WERI-Rb-1 (cell line): ENCODE data around the gene USP24.

Experiments
- DNase-seq: peaks from one replicate; pipeline ENCODE4 v3.0.0-alpha.2; 2020
- H3K27ac ChIP-seq: fragments of 250-450 bp; sonication (Bioruptor Pico); 2 replicates; pipeline ENCODE4 v1.5.1; 2020; ENCODE audit warnings: mild to moderate bottlenecking, moderate library complexity
- H3K27me3 ChIP-seq: fragments of 250-450 bp; sonication (Bioruptor Pico); 2 replicates; pipeline ENCODE4 v1.5.1; 2021; ENCODE audit warnings: mild to moderate bottlenecking, low read depth, moderate library complexity; ENCODE audit not compliant: insufficient read depth, severe bottlenecking
- H3K36me3 ChIP-seq: fragments of 250-450 bp; sonication (Bioruptor Pico); 2 replicates; pipeline ENCODE4 v1.5.1; 2020; ENCODE audit warnings: mild to moderate bottlenecking, moderate library complexity
- H3K4me3 ChIP-seq: 2 replicates; pipeline ENCODE4 v1.5.1; 2011; ENCODE audit warnings: low read depth, mild to moderate bottlenecking, control low read depth, low read length
- H3K9me3 ChIP-seq: fragments of 250-450 bp; sonication (Bioruptor Pico); 2 replicates; pipeline ENCODE4 v1.5.1; 2021; ENCODE audit warnings: mild to moderate bottlenecking, moderate library complexity; ENCODE audit not compliant: severe bottlenecking
- TF ChIP-seq, protein P1 (sequence below): IDR thresholded peaks from 2 replicates; pipeline ENCODE4 v1.5.1; 2011; ENCODE audit warnings: low read depth, mild to moderate bottlenecking, control low read depth, inconsistent platforms, low read length

The USP24 gene

DNA sequence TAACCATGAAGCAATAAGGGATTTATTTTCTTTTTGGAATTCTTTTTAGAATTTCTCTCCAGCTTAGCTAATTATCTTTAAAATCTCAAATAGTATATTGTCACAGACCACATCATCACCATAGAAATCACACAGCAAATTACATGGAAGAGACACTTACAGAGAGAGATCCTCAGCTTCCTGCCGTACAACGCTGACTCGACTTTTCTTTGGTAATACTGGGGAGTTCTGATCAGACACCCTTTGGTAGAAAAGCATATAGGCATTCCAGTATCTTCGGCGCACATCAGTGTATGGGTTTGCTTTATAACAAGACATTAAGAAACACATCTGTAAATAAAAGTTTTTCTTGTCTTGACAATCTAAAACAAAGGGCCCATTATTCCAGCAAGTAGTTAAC lies 120.1 kb downstream of the USP24 start:
- Histone ChIP-seq H3K27ac (no peak overlapping the region), H3K36me3 (peaks cover 86% of the 10 kb centered on the region), H3K27me3 (no peaks in the 10 kb centered on the region), H3K4me3 (no peak overlapping the region), H3K9me3 (no peaks in the 10 kb centered on the region)
- TF ChIP-seq, protein P1, sequence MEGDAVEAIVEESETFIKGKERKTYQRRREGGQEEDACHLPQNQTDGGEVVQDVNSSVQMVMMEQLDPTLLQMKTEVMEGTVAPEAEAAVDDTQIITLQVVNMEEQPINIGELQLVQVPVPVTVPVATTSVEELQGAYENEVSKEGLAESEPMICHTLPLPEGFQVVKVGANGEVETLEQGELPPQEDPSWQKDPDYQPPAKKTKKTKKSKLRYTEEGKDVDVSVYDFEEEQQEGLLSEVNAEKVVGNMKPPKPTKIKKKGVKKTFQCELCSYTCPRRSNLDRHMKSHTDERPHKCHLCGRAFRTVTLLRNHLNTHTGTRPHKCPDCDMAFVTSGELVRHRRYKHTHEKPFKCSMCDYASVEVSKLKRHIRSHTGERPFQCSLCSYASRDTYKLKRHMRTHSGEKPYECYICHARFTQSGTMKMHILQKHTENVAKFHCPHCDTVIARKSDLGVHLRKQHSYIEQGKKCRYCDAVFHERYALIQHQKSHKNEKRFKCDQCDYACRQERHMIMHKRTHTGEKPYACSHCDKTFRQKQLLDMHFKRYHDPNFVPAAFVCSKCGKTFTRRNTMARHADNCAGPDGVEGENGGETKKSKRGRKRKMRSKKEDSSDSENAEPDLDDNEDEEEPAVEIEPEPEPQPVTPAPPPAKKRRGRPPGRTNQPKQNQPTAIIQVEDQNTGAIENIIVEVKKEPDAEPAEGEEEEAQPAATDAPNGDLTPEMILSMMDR, result no peak
- no peak for DNase-seq

DNA sequence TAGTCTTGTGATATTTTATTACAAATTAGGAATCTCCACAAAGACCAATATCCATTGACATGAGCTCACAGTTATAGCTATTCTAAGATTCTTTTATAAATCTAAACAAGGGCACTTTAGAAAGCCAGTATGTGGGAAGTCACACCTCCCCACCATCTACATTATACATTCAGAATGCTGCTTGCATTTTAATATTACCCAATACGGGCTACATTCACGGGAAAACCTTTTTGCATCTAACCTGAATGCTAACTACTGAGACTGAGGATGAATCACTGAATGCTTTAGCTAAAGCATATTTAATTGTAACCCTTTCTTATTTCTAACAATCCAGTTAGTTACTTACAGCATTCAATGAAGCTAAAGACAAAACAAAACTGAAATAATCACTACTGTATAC lies 122.7 kb downstream of the USP24 start:
- H3K27me3 ChIP-seq, result no peaks in the 10 kb centered on the region
- no peak overlapping the region for H3K4me3 ChIP-seq
- DNase-seq, result no peak
- peaks cover 85% of the 10 kb centered on the region for H3K36me3 ChIP-seq
- TF ChIP-seq, protein P1, result no peak
- H3K9me3 ChIP-seq, result no peaks in the 10 kb centered on the region
- no peak overlapping the region for H3K27ac ChIP-seq

DNA sequence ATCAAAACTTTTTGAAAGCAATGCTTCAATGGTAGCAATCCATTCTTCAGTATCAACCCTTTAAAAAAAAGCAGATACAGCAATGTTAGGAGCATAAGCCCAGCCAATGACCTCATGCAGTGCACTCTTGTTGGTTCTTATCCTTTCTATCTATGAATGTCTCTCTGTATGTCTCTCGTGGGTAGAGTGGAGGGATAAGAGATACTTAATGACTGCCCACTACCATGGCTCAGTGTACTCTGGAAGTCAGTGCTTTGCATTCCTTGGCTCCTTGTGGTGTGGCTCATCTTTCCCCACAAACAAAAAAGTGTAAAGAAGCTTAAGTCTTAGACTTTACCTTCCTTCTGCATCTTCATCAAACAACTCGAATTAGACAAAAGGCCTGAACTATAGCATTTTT lies 125.5 kb downstream of the USP24 start:
- Histone ChIP-seq H3K9me3 (no peaks in the 10 kb centered on the region), H3K27ac (no peak overlapping the region), H3K36me3 (peaks cover 84% of the 10 kb centered on the region), H3K27me3 (no peaks in the 10 kb centered on the region), H3K4me3 (no peak overlapping the region)
- no peak for DNase-seq
- TF ChIP-seq, protein P1, result no peak

DNA sequence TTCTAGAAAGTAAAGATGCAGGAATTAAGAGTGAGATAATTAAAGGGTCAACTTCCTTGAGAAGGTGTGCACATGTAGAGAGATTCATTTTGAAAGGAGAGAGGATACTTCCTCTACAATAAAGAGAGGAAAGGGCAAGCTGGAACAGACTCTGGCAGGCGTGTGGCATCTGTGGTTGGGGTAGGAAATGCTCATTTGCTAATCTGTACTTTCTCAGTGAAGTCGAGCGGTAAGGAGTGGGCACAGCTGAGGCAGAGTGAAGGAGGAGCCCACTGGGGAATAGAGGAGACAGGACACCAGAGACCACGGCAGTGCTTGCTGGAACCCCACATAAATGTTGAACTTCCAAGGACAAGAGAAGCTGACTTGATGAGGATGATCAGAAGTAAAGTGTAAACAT lies 126.8 kb downstream of the USP24 start:
- no peak for DNase-seq
- Histone ChIP-seq H3K9me3 (no peaks in the 10 kb centered on the region), H3K27me3 (no peaks in the 10 kb centered on the region), H3K4me3 (no peak overlapping the region), H3K36me3 (peaks cover 86% of the 10 kb centered on the region), H3K27ac (no peak overlapping the region)
- TF ChIP-seq, protein P1, result no peak

DNA sequence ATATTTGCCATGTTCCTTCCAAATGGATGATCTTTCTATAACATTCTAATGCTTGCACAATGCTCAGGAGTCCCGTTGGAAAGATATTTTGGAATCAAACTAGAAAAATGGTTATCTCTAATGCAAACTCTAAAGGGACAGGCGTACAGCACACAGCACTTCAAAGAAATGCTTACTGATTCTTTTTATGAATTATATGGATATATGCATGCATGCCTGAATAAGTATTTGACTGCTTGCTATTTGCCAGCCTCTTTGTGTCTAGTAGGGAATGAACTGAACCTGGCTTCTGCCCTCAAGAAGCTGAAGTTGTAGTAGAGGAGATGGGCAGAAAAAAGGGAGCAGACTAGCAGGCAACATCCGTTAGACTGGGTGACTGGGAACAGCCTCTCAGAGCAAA lies 127.7 kb downstream of the USP24 start:
- TF ChIP-seq, protein P1, result no peak
- Histone ChIP-seq H3K9me3 (no peaks in the 10 kb centered on the region), H3K4me3 (no peak overlapping the region), H3K27ac (no peak overlapping the region), H3K27me3 (no peaks in the 10 kb centered on the region), H3K36me3 (peaks cover 90% of the 10 kb centered on the region)
- no peak for DNase-seq

DNA sequence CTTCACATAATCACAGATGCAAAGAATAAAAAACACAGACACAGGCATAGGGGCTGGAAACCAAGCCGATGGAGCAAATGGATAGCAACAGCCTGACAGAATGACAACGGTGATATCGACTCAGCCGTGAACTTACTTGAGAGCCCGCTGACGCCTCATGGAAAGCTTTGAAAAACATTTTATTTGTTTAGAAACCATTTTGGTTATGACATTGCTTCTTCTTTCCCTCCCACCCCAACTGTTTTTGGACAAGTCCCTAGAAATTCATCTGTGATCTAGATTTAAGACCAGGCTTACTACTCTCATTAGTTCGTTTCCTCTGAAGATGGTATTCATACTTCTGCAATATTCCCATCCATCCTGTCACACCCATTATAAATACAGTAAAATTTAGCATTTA lies 130.9 kb downstream of the USP24 start:
- H3K27ac ChIP-seq, result no peak overlapping the region
- peaks cover 92% of the 10 kb centered on the region for H3K36me3 ChIP-seq
- no peaks in the 10 kb centered on the region for H3K9me3 ChIP-seq
- no peaks in the 10 kb centered on the region for H3K27me3 ChIP-seq
- DNase-seq, result no peak
- H3K4me3 ChIP-seq, result no peak overlapping the region
- TF ChIP-seq, protein P1, result no peak
